Astrocyte (in vitro differentiated cells and primary cell): Measurements from ENCODE around the gene KANSL1L.

ENCODE experiments used
- EZH2 ChIP-seq: IDR thresholded peaks from 2 replicates; pipeline ENCODE4 v1.6.1; 2012; ENCODE audit warnings: mild to moderate bottlenecking, low read length, inconsistent platforms; ENCODE audit not compliant: insufficient read depth
- TF ChIP-seq, protein P1 (sequence below): IDR thresholded peaks from 2 replicates; pipeline ENCODE4 v1.5.1; 2011; ENCODE audit warnings: low read depth, mild to moderate bottlenecking, inconsistent platforms, low read length, moderate library complexity; ENCODE audit not compliant: insufficient read depth

GRCh38 chr2:210086930-210087329 lies 84.3 kb downstream of the KANSL1L start:
- no peak for TF ChIP-seq EZH2
- TF ChIP-seq, protein P1, sequence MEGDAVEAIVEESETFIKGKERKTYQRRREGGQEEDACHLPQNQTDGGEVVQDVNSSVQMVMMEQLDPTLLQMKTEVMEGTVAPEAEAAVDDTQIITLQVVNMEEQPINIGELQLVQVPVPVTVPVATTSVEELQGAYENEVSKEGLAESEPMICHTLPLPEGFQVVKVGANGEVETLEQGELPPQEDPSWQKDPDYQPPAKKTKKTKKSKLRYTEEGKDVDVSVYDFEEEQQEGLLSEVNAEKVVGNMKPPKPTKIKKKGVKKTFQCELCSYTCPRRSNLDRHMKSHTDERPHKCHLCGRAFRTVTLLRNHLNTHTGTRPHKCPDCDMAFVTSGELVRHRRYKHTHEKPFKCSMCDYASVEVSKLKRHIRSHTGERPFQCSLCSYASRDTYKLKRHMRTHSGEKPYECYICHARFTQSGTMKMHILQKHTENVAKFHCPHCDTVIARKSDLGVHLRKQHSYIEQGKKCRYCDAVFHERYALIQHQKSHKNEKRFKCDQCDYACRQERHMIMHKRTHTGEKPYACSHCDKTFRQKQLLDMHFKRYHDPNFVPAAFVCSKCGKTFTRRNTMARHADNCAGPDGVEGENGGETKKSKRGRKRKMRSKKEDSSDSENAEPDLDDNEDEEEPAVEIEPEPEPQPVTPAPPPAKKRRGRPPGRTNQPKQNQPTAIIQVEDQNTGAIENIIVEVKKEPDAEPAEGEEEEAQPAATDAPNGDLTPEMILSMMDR, result no peak
